ENCODE results near the gene CAMK2D. TPM values are rescaled to one million over a fixed set of nuclear protein-coding genes. Genes with fewer than 3 reads are reported as not detected.

CAMK2D gene
- total RNA-seq, 1 donor from 2014 or later = 73.5 TPM

GRCh38 chr4:113636877-113637276 lies 124.7 kb downstream of the CAMK2D start:
- Mint-ChIP-seq H3K36me3 (ENCODE audit: low read depth) (peaks cover 12% of the 10 kb centered on the region), H3K9me3 (no peaks in the 10 kb centered on the region), H3K27ac (peak overlapping the region; percentile 87), H3K4me1 (ENCODE audit: low read depth) (peaks cover 54% of the 10 kb centered on the region), H3K4me3 (peak overlapping the region; percentile 64), H3K27me3 (ENCODE audit: insufficient read depth) (no peaks in the 10 kb centered on the region)
- intact Hi-C loops (cut with micrococcal nuclease) = loop anchor here (1.0 to 2.0 kb wide), 3 partner anchors 10 to 126 kb away; no protein-coding TSS in a partner anchor
- DNase-seq (ENCODE audit: low spot score) = peak; percentile 34

- DNase-seq (ENCODE audit: low spot score) = no peak
- peak overlapping the region; percentile 64 for H3K4me3 Mint-ChIP-seq
- peak overlapping the region; percentile 87 for H3K27ac Mint-ChIP-seq
- peaks cover 54% of the 10 kb centered on the region for H3K4me1 Mint-ChIP-seq (ENCODE audit: low read depth)
- intact Hi-C loops (cut with micrococcal nuclease) = loop anchor here (1.0 to 2.0 kb wide), 3 partner anchors 9 to 126 kb away; no protein-coding TSS in a partner anchor
- H3K36me3 Mint-ChIP-seq (ENCODE audit: low read depth) = peaks cover 13% of the 10 kb centered on the region
- no peaks in the 10 kb centered on the region for H3K27me3 Mint-ChIP-seq (ENCODE audit: insufficient read depth)
- H3K9me3 Mint-ChIP-seq = no peaks in the 10 kb centered on the region
Measured at GRCh38 chr4:113636438-113636818, 125.1 kb downstream of the CAMK2D start.

GRCh38 chr4:113635739-113636437 lies 125.7 kb downstream of the CAMK2D start:
- H3K4me1 Mint-ChIP-seq (ENCODE audit: low read depth) = peaks cover 53% of the 10 kb centered on the region
- H3K36me3 Mint-ChIP-seq (ENCODE audit: low read depth) = peaks cover 14% of the 10 kb centered on the region
- H3K27ac Mint-ChIP-seq = peak overlapping the region; percentile 87
- intact Hi-C loops (cut with micrococcal nuclease) = loop anchor here (1.0 to 2.0 kb wide), 3 partner anchors 9 to 127 kb away; no protein-coding TSS in a partner anchor
- no peaks in the 10 kb centered on the region for H3K27me3 Mint-ChIP-seq (ENCODE audit: insufficient read depth)
- H3K4me3 Mint-ChIP-seq = no peak overlapping the region
- no peak for DNase-seq (ENCODE audit: low spot score)
- no peaks in the 10 kb centered on the region for H3K9me3 Mint-ChIP-seq

GRCh38 chr4:113634081-113634969 lies 127.2 kb downstream of the CAMK2D start:
- DNase-seq (ENCODE audit: low spot score) = no peak
- H3K27ac Mint-ChIP-seq = no peak overlapping the region
- no peaks in the 10 kb centered on the region for H3K9me3 Mint-ChIP-seq
- intact Hi-C loops (cut with micrococcal nuclease) = no loop called here
- H3K4me3 Mint-ChIP-seq = no peak overlapping the region
- H3K36me3 Mint-ChIP-seq (ENCODE audit: low read depth) = peaks cover 10% of the 10 kb centered on the region
- H3K27me3 Mint-ChIP-seq (ENCODE audit: insufficient read depth) = no peaks in the 10 kb centered on the region
- peaks cover 49% of the 10 kb centered on the region for H3K4me1 Mint-ChIP-seq (ENCODE audit: low read depth)

- Mint-ChIP-seq H3K36me3 (ENCODE audit: low read depth) (peaks cover 7% of the 10 kb centered on the region), H3K4me1 (ENCODE audit: low read depth) (peaks cover 41% of the 10 kb centered on the region)
- intact Hi-C loops (cut with micrococcal nuclease) = no loop called here
Measured at GRCh38 chr4:113633467-113633866, 128.1 kb downstream of the CAMK2D start.

GRCh38 chr4:113628711-113629110 lies 132.8 kb downstream of the CAMK2D start:
- Mint-ChIP-seq H3K27ac (no peak overlapping the region), H3K4me1 (ENCODE audit: low read depth) (peaks cover 44% of the 10 kb centered on the region)
- intact Hi-C loops (cut with micrococcal nuclease) = no loop called here

More at GRCh38 chr4:113633467-113633866, 128.1 kb downstream of the CAMK2D start:
- H3K4me3 Mint-ChIP-seq = no peak overlapping the region
- no peaks in the 10 kb centered on the region for H3K27me3 Mint-ChIP-seq (ENCODE audit: insufficient read depth)
- H3K27ac Mint-ChIP-seq = no peak overlapping the region
- DNase-seq (ENCODE audit: low spot score) = no peak
- H3K9me3 Mint-ChIP-seq = no peaks in the 10 kb centered on the region

GRCh38 chr4:113627321-113627720 lies 134.2 kb downstream of the CAMK2D start:
- peaks cover 40% of the 10 kb centered on the region for H3K4me1 Mint-ChIP-seq (ENCODE audit: low read depth)
- intact Hi-C loops (cut with micrococcal nuclease) = loop anchor here (1.0 to 2.0 kb wide), 3 partner anchors 9 to 135 kb away; no protein-coding TSS in a partner anchor
- H3K27ac Mint-ChIP-seq = no peak overlapping the region
- no peak overlapping the region for H3K4me3 Mint-ChIP-seq
- no peak for DNase-seq (ENCODE audit: low spot score)
- H3K27me3 Mint-ChIP-seq (ENCODE audit: insufficient read depth) = no peaks in the 10 kb centered on the region
- H3K9me3 Mint-ChIP-seq = no peaks in the 10 kb centered on the region
- H3K36me3 Mint-ChIP-seq (ENCODE audit: low read depth) = peaks cover 23% of the 10 kb centered on the region

More at GRCh38 chr4:113628711-113629110, 132.8 kb downstream of the CAMK2D start:
- Mint-ChIP-seq H3K36me3 (ENCODE audit: low read depth) (peaks cover 23% of the 10 kb centered on the region), H3K27me3 (ENCODE audit: insufficient read depth) (no peaks in the 10 kb centered on the region), H3K9me3 (no peaks in the 10 kb centered on the region), H3K4me3 (no peak overlapping the region)
- no peak for DNase-seq (ENCODE audit: low spot score)

GRCh38 chr4:113625902-113626301 lies 135.6 kb downstream of the CAMK2D start:
- intact Hi-C loops (cut with micrococcal nuclease) = loop anchor here (1.0 to 2.0 kb wide), 4 partner anchors 17 to 137 kb away; no protein-coding TSS in a partner anchor
- Mint-ChIP-seq H3K9me3 (no peaks in the 10 kb centered on the region), H3K4me1 (ENCODE audit: low read depth) (peaks cover 40% of the 10 kb centered on the region), H3K36me3 (ENCODE audit: low read depth) (peaks cover 28% of the 10 kb centered on the region), H3K27ac (peak overlapping the region; percentile 25), H3K4me3 (no peak overlapping the region), H3K27me3 (ENCODE audit: insufficient read depth) (no peaks in the 10 kb centered on the region)
- no peak for DNase-seq (ENCODE audit: low spot score)

- no peak overlapping the region for H3K4me3 Mint-ChIP-seq
- DNase-seq (ENCODE audit: low spot score) = no peak
- H3K27me3 Mint-ChIP-seq (ENCODE audit: insufficient read depth) = no peaks in the 10 kb centered on the region
- H3K4me1 Mint-ChIP-seq (ENCODE audit: low read depth) = peaks cover 28% of the 10 kb centered on the region
- H3K9me3 Mint-ChIP-seq = no peaks in the 10 kb centered on the region
- H3K27ac Mint-ChIP-seq = no peak overlapping the region
- peaks cover 29% of the 10 kb centered on the region for H3K36me3 Mint-ChIP-seq (ENCODE audit: low read depth)
- intact Hi-C loops (cut with micrococcal nuclease) = no loop called here
Measured at GRCh38 chr4:113623274-113623894, 138.2 kb downstream of the CAMK2D start.

GRCh38 chr4:113621633-113622032 lies 139.9 kb downstream of the CAMK2D start:
- H3K4me3 Mint-ChIP-seq = no peak overlapping the region
- H3K27me3 Mint-ChIP-seq (ENCODE audit: insufficient read depth) = no peaks in the 10 kb centered on the region
- intact Hi-C loops (cut with micrococcal nuclease) = no loop called here
- no peaks in the 10 kb centered on the region for H3K9me3 Mint-ChIP-seq
- H3K27ac Mint-ChIP-seq = no peak overlapping the region
- peaks cover 18% of the 10 kb centered on the region for H3K4me1 Mint-ChIP-seq (ENCODE audit: low read depth)
- H3K36me3 Mint-ChIP-seq (ENCODE audit: low read depth) = peaks cover 30% of the 10 kb centered on the region
- no peak for DNase-seq (ENCODE audit: low spot score)

- Mint-ChIP-seq H3K36me3 (ENCODE audit: low read depth) (peaks cover 20% of the 10 kb centered on the region), H3K27me3 (ENCODE audit: insufficient read depth) (no peaks in the 10 kb centered on the region), H3K4me1 (ENCODE audit: low read depth) (peaks cover 8% of the 10 kb centered on the region), H3K27ac (no peak overlapping the region), H3K4me3 (no peak overlapping the region), H3K9me3 (no peaks in the 10 kb centered on the region)
- intact Hi-C loops (cut with micrococcal nuclease) = no loop called here
- DNase-seq (ENCODE audit: low spot score) = no peak
Measured at GRCh38 chr4:113620032-113620431, 141.5 kb downstream of the CAMK2D start.

GRCh38 chr4:113619526-113619925 lies 142.0 kb downstream of the CAMK2D start:
- no peak for DNase-seq (ENCODE audit: low spot score)
- Mint-ChIP-seq H3K27ac (no peak overlapping the region), H3K27me3 (ENCODE audit: insufficient read depth) (no peaks in the 10 kb centered on the region), H3K9me3 (no peaks in the 10 kb centered on the region), H3K36me3 (ENCODE audit: low read depth) (peaks cover 17% of the 10 kb centered on the region), H3K4me3 (no peak overlapping the region), H3K4me1 (ENCODE audit: low read depth) (peaks cover 6% of the 10 kb centered on the region)
- intact Hi-C loops (cut with micrococcal nuclease) = no loop called here
